Measurements from ENCODE around the gene WFDC2.

GRCh38 chr20:45444050-45444449 lies 25.5 kb upstream of the WFDC2 start:
- TF ChIP-seq POLR2A (IDR thresholded peaks at IDR 0.05; ENCODE audit: low read depth, low read length) (no peak), CTCF (conservative IDR thresholded peaks at IDR 0.05; ENCODE audit: low read depth, low read length) (no peak), SMC3 (IDR thresholded peaks at IDR 0.05; ENCODE audit: low read depth, low read length) (no peak), CEBPB (IDR thresholded peaks at IDR 0.05; ENCODE audit: low read depth, low read length) (no peak), RAD21 (IDR thresholded peaks at IDR 0.05; ENCODE audit: low read length) (no peak), MXI1 (IDR thresholded peaks at IDR 0.05; ENCODE audit: borderline replicate concordance, low read depth, low read length) (no peak), MAZ (IDR thresholded peaks at IDR 0.05; ENCODE audit: borderline replicate concordance, low read depth, low read length) (no peak), BHLHE40 (IDR thresholded peaks at IDR 0.05; ENCODE audit: low read depth, low read length) (no peak), CHD1 (IDR thresholded peaks at IDR 0.05; ENCODE audit: low read depth, low read length) (no peak), NFE2L2 (IDR thresholded peaks at IDR 0.05; ENCODE audit: low read depth, low read length) (no peak)

Data from IMR-90 (cell line).